GM10266 (cell line): Measurements from ENCODE around the gene GZF1.
A peak's percentile ranks its signal among the peaks of the same experiment; 100 is the strongest.

Source experiments
- DNase-seq: peaks from one replicate; pipeline ENCODE4 v3.0.0; 2012; ENCODE audit errors: extremely low spot score
- CTCF ChIP-seq: IDR thresholded peaks from 2 replicates; pipeline ENCODE4 v1.5.1; 2012; ENCODE audit warnings: mild to moderate bottlenecking, low read depth; ENCODE audit not compliant: control insufficient read depth, insufficient read depth; ENCODE audit errors: missing control alignments

The GZF1 gene

GRCh38 chr20:23356203-23356602 is 5.8 kb upstream of the GZF1 start:
- no peak for TF ChIP-seq CTCF
- DNase-seq = no peak

GRCh38 chr20:23357767-23358562 is 4.0 kb upstream of the GZF1 start:
- TF ChIP-seq CTCF = peak; percentile 30
- DNase-seq = peak; percentile 94

- no peak for TF ChIP-seq CTCF
- DNase-seq = no peak
Observed at GRCh38 chr20:23358563-23358906, 3.4 kb upstream of the GZF1 start.

- TF ChIP-seq CTCF = no peak
- DNase-seq = no peak
Observed at GRCh38 chr20:23358923-23359593, 2.9 kb upstream of the GZF1 start.

- DNase-seq = no peak
- no peak for TF ChIP-seq CTCF
Observed at GRCh38 chr20:23360531-23360930, 1.5 kb upstream of the GZF1 start.

- TF ChIP-seq CTCF = no peak
- no peak for DNase-seq
Observed at GRCh38 chr20:23361119-23361475, 885 bp upstream of the GZF1 start.

GRCh38 chr20:23362392-23363256 is 642 bp downstream of the GZF1 start:
- peak; percentile 40 for DNase-seq
- TF ChIP-seq CTCF = no peak
